ENCODE data around the gene FGF14. TPM values are rescaled to one million over a fixed set of nuclear protein-coding genes. Genes with fewer than 3 reads are reported as not detected.

FGF14 gene
- total RNA-seq, 1 experiment from 2014 or later: not detected

- H4K20me1 ChIP-seq (ENCODE audit: low read length): no peaks in the 10 kb centered on the region
- H3F3A ChIP-seq (ENCODE audit: low read length, unreplicated experiment): no peaks in the 10 kb centered on the region
- H3K27me3 ChIP-seq (ENCODE audit: low read length): peaks cover 69% of the 10 kb centered on the region
- BruUV-seq (replicated peaks): no TSS peak
- DNase-seq (no peak), ATAC-seq (no peak)
- no peaks in the 10 kb centered on the region for H3K79me2 ChIP-seq (ENCODE audit: low read length)
- H2AFZ ChIP-seq (ENCODE audit: low read length): no peak overlapping the region
- H3K4me3 ChIP-seq (ENCODE audit: low read length): no peak overlapping the region
- H3K27ac ChIP-seq (ENCODE audit: low read length): no peak overlapping the region
- ChIA-PET POLR2A (ENCODE audit: unreplicated experiment) (no interaction called here), CTCF (no interaction called here)
- no peaks in the 10 kb centered on the region for H3K9me3 ChIP-seq (ENCODE audit: low read length)
- intact Hi-C loops (cut with micrococcal nuclease): no loop called here
- no peaks in the 10 kb centered on the region for H3K9me2 ChIP-seq (replicated peaks; ENCODE audit: low read length)
- no peak for TF ChIP-seq EZH2phosphoT487 (IDR thresholded peaks at IDR 0.05; ENCODE audit: borderline replicate concordance, low read length)
- no peak for TF ChIP-seq EZH2 (IDR thresholded peaks at IDR 0.05; ENCODE audit: low read length, unreplicated experiment)
- TF ChIP-seq CTCF (conservative IDR thresholded peaks at IDR 0.05; ENCODE audit: low read depth, low read length): no peak
- H3K9ac ChIP-seq (ENCODE audit: low read length): no peak overlapping the region
- H3K36me3 ChIP-seq (ENCODE audit: low read depth, low read length): no peaks in the 10 kb centered on the region
- H3K4me1 ChIP-seq (ENCODE audit: insufficient read depth, low read length): peaks cover 4% of the 10 kb centered on the region; the same call in 1 of the 2 replicates
- H3K4me2 ChIP-seq (ENCODE audit: low read length): no peak overlapping the region
Measured at GRCh38 chr13:101876951-101877350, 524.9 kb downstream of the FGF14 start.

GRCh38 chr13:101875717-101876393 is 526.0 kb downstream of the FGF14 start:
- H3K9ac ChIP-seq (ENCODE audit: low read length): no peak overlapping the region
- no peaks in the 10 kb centered on the region for H3K36me3 ChIP-seq (ENCODE audit: low read depth, low read length)
- ChIA-PET POLR2A (ENCODE audit: unreplicated experiment) (no interaction called here), CTCF (no interaction called here)
- H3K4me1 ChIP-seq (ENCODE audit: insufficient read depth, low read length): peaks cover 4% of the 10 kb centered on the region; the same call in 1 of the 2 replicates
- intact Hi-C loops (cut with micrococcal nuclease): no loop called here
- H3K79me2 ChIP-seq (ENCODE audit: low read length): no peaks in the 10 kb centered on the region
- DNase-seq (peak; percentile 92), ATAC-seq (peak; percentile 98)
- H3K9me3 ChIP-seq (ENCODE audit: low read length): no peaks in the 10 kb centered on the region
- TF ChIP-seq CTCF (conservative IDR thresholded peaks at IDR 0.05; ENCODE audit: low read depth, low read length) (no peak), EZH2 (IDR thresholded peaks at IDR 0.05; ENCODE audit: low read length, unreplicated experiment) (no peak), EZH2phosphoT487 (IDR thresholded peaks at IDR 0.05; ENCODE audit: borderline replicate concordance, low read length) (no peak)
- no peaks in the 10 kb centered on the region for H3F3A ChIP-seq (ENCODE audit: low read length, unreplicated experiment)
- no peak overlapping the region for H2AFZ ChIP-seq (ENCODE audit: low read length)
- peaks cover 68% of the 10 kb centered on the region for H3K27me3 ChIP-seq (ENCODE audit: low read length)
- H3K27ac ChIP-seq (ENCODE audit: low read length): no peak overlapping the region
- no peak overlapping the region for H3K4me3 ChIP-seq (ENCODE audit: low read length)
- peak overlapping the region; percentile 61; the same call in 1 of the 2 replicates for H3K4me2 ChIP-seq (ENCODE audit: low read length)
- no peaks in the 10 kb centered on the region for H3K9me2 ChIP-seq (replicated peaks; ENCODE audit: low read length)
- no TSS peak for BruUV-seq (replicated peaks)
- no peaks in the 10 kb centered on the region for H4K20me1 ChIP-seq (ENCODE audit: low read length)

- intact Hi-C loops (cut with micrococcal nuclease): no loop called here
- Histone ChIP-seq H3K27me3 (ENCODE audit: low read length) (peaks cover 61% of the 10 kb centered on the region), H3K4me2 (ENCODE audit: low read length) (no peak overlapping the region), H3K4me3 (ENCODE audit: low read length) (no peak overlapping the region), H3K9me3 (ENCODE audit: low read length) (no peaks in the 10 kb centered on the region), H3K4me1 (ENCODE audit: insufficient read depth, low read length) (peaks cover 4% of the 10 kb centered on the region; the same call in 1 of the 2 replicates), H3K36me3 (ENCODE audit: low read depth, low read length) (no peaks in the 10 kb centered on the region), H3K79me2 (ENCODE audit: low read length) (no peaks in the 10 kb centered on the region), H4K20me1 (ENCODE audit: low read length) (no peaks in the 10 kb centered on the region), H2AFZ (ENCODE audit: low read length) (no peak overlapping the region), H3F3A (ENCODE audit: low read length, unreplicated experiment) (no peaks in the 10 kb centered on the region), H3K9ac (ENCODE audit: low read length) (no peak overlapping the region), H3K27ac (ENCODE audit: low read length) (no peak overlapping the region), H3K9me2 (replicated peaks; ENCODE audit: low read length) (no peaks in the 10 kb centered on the region)
- TF ChIP-seq EZH2phosphoT487 (IDR thresholded peaks at IDR 0.05; ENCODE audit: borderline replicate concordance, low read length) (no peak), EZH2 (IDR thresholded peaks at IDR 0.05; ENCODE audit: low read length, unreplicated experiment) (no peak), CTCF (conservative IDR thresholded peaks at IDR 0.05; ENCODE audit: low read depth, low read length) (no peak)
- ChIA-PET POLR2A (ENCODE audit: unreplicated experiment) (no interaction called here), CTCF (no interaction called here)
- ATAC-seq (no peak), DNase-seq (no peak)
- BruUV-seq (replicated peaks): no TSS peak
Measured at GRCh38 chr13:101875091-101875490, 526.8 kb downstream of the FGF14 start.

Measured in PC-3 (cell line).